DMS79 (cell line): ENCODE measurements around the gene APOC3.
"Not testable (repeated sequence)": the region's sequence is repeated elsewhere in the genome, so short reads cannot be mapped to it uniquely, and the experiment has no call there.

Experiments used
- DNase-seq: peaks from one replicate; lab custom pipeline; 2025; lab: John Stamatoyannopoulos, UW

The APOC3 gene

GRCh38 chr11:116830184-116830912 is 641 bp downstream of the APOC3 start:
- no peak for DNase-seq

GRCh38 chr11:116831790-116832349 is 2.2 kb downstream of the APOC3 start:
- DNase-seq: no peak

GRCh38 chr11:116832350-116833290 is 2.9 kb downstream of the APOC3 start:
- no peak for DNase-seq

GRCh38 chr11:116833491-116833815 is 3.7 kb downstream of the APOC3 start:
- DNase-seq: no peak

- DNase-seq: no peak
Measured at GRCh38 chr11:116833816-116834534, 4.3 kb downstream of the APOC3 start.

GRCh38 chr11:116834535-116835041 is 4.9 kb downstream of the APOC3 start:
- DNase-seq: not testable (repeated sequence)

GRCh38 chr11:116835042-116835772 is 5.5 kb downstream of the APOC3 start:
- DNase-seq: peak; percentile 35

- peak; percentile 96 for DNase-seq
Measured at GRCh38 chr11:116835791-116836631, 6.3 kb downstream of the APOC3 start.

- no peak for DNase-seq
Measured at GRCh38 chr11:116836632-116836991, 6.9 kb downstream of the APOC3 start.

GRCh38 chr11:116837231-116838091 is 7.8 kb downstream of the APOC3 start, which contains the start of gene APOA1:
Gene APOA1 (minus strand): TSS chr11:116837622. CDS start chr11:116837387, 235 bp downstream.
- no peak for DNase-seq

GRCh38 chr11:116838321-116839084 is 8.8 kb downstream of the APOC3 start:
- no peak for DNase-seq

- no peak for DNase-seq
Measured at GRCh38 chr11:116840224-116840745, 10.6 kb downstream of the APOC3 start.

- DNase-seq: no peak
Measured at GRCh38 chr11:116840746-116841296, 11.1 kb downstream of the APOC3 start.

GRCh38 chr11:116842117-116842516 is 12.4 kb downstream of the APOC3 start:
- no peak for DNase-seq

- DNase-seq: no peak
Measured at GRCh38 chr11:116842909-116843308, 13.2 kb downstream of the APOC3 start.

GRCh38 chr11:116843661-116844060 is 14.0 kb downstream of the APOC3 start:
- DNase-seq: no peak

- DNase-seq: no peak
Measured at GRCh38 chr11:116844722-116845121, 15.0 kb downstream of the APOC3 start.

- DNase-seq: no peak
Measured at GRCh38 chr11:116847612-116848011, 17.9 kb downstream of the APOC3 start.
